AG04449 (cell line): ENCODE measurements around the gene PLG.
"Not testable (repeated sequence)": the region's sequence is repeated elsewhere in the genome, so short reads cannot be mapped to it uniquely, and the experiment has no call there.

Experiments used
- CTCF ChIA-PET: fragments of 350-600 bp; formaldehyde crosslinking; extraction: SDS; loops from one replicate; lab custom pipeline; 2021; ENCODE audit warnings: antibody characterized with exemption; lab: Yijun Ruan, JAX
- POLR2A ChIA-PET: fragments of 400-600, 350-600 bp; formaldehyde crosslinking; extraction: SDS; loops from one replicate; lab custom pipeline; 2020; ENCODE audit warnings: antibody characterized with exemption, inconsistent platforms; lab: Yijun Ruan, JAX
- DNase-seq: peaks from one replicate; pipeline ENCODE4 v3.0.0-alpha.2; 2010; ENCODE audit warnings: low read depth, low spot score
- H3K4me3 ChIP-seq: 2 replicates; pipeline ENCODE4 v1.5.1; 2011; ENCODE audit warnings: low read depth, mild to moderate bottlenecking, control low read depth, low read length
- CTCF ChIP-seq: IDR thresholded peaks from one replicate; pipeline ENCODE4 v1.5.1; 2011; ENCODE audit warnings: mild to moderate bottlenecking, moderate library complexity, low read length, control low read depth, inconsistent platforms; ENCODE audit not compliant: insufficient read depth; ENCODE audit errors: missing control alignments

The PLG gene

GRCh38 chr6:160690458-160690857 lies 11.6 kb upstream of the PLG start:
- no peak for TF ChIP-seq CTCF
- no peak overlapping the region for H3K4me3 ChIP-seq
- ChIA-PET CTCF (no interaction called here), POLR2A (no interaction called here)
- DNase-seq: no peak

GRCh38 chr6:160691617-160692016 lies 10.4 kb upstream of the PLG start:
- DNase-seq: no peak
- ChIA-PET CTCF (no interaction called here), POLR2A (no interaction called here)
- no peak for TF ChIP-seq CTCF
- H3K4me3 ChIP-seq: no peak overlapping the region

GRCh38 chr6:160692369-160692959 lies 9.6 kb upstream of the PLG start:
- CTCF ChIA-PET: no interaction called here
- DNase-seq: no peak
- TF ChIP-seq CTCF: no peak
- POLR2A ChIA-PET: no interaction called here
- no peak overlapping the region for H3K4me3 ChIP-seq

GRCh38 chr6:160695025-160695424 lies 7.0 kb upstream of the PLG start:
- DNase-seq: peak; percentile 4
- POLR2A ChIA-PET, CTCF ChIA-PET, H3K4me3 ChIP-seq: not testable (repeated sequence)

- DNase-seq, H3K4me3 ChIP-seq, POLR2A ChIA-PET, CTCF ChIA-PET: not testable (repeated sequence)
These were observed 6.4 kb upstream of the PLG start for GRCh38 chr6:160695622-160696021.

- DNase-seq, POLR2A ChIA-PET, H3K4me3 ChIP-seq, CTCF ChIA-PET: not testable (repeated sequence)
These were observed 5.2 kb upstream of the PLG start for GRCh38 chr6:160696884-160697283.

- DNase-seq: no peak
- no peak overlapping the region for H3K4me3 ChIP-seq
- CTCF ChIA-PET: no interaction called here
- TF ChIP-seq CTCF: no peak
- POLR2A ChIA-PET: no interaction called here
These were observed 4.2 kb upstream of the PLG start for GRCh38 chr6:160697826-160698225.

GRCh38 chr6:160704688-160705087 lies 2.6 kb downstream of the PLG start:
- CTCF ChIA-PET, H3K4me3 ChIP-seq, DNase-seq, POLR2A ChIA-PET: not testable (repeated sequence)

GRCh38 chr6:160708993-160709392 lies 6.9 kb downstream of the PLG start:
- DNase-seq, CTCF ChIA-PET, H3K4me3 ChIP-seq, POLR2A ChIA-PET: not testable (repeated sequence)
